Stimulated activated CD4-positive, alpha-beta T cell treated with anti-CD3 and anti-CD28 coated beads, TNF-alpha, amount 100 ng/mL, for 4 hours (primary cell): ENCODE data around the gene BPIFB1.

Experiments
- DNase-seq, 3 experiments: peaks; one replicate each; pipeline ENCODE4 v3.0.0-alpha.2; 2020; ENCODE audit warnings: low read depth in 3 of 3

The BPIFB1 gene

DNA sequence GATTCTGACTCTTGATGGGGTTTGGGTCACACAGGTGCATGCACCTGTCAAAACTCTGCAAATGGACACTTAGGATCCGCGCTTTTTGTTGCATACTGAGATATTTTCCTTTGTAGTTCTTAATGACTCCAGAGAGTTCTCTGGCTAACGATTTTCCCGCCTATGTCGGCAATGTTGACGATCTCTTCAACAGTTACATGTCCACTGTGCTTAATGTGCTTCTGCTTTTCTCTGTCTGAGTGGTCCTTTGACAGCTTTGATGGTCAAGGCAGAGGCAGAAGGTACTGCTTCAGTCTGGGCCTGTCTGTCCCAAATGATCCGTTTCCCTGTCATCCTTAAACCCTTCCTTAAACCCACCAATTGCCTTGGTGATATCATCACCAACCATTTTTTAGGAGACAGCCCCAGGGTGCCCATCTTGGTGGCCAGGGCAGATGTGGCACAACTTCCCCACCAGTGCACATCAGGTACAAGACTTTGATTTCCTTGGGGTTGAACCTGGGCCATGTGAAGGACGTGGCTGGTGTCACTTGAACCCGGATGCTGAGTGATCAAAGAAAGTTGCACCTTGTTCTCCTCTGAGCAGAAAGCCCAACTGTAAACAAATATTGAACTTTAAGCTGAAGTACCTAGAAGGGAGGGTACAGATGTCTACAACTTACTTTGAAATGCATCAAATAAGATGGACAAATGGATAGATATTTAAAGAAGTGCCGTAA is 10.7 kb upstream of the BPIFB1 start:
- DNase-seq, result no peak

GRCh38 chr20:33273117-33273851 is 9.7 kb upstream of the BPIFB1 start:
- no peak for DNase-seq

- DNase-seq, result no peak
Measured at GRCh38 chr20:33275215-33275614, 7.8 kb upstream of the BPIFB1 start.

DNA sequence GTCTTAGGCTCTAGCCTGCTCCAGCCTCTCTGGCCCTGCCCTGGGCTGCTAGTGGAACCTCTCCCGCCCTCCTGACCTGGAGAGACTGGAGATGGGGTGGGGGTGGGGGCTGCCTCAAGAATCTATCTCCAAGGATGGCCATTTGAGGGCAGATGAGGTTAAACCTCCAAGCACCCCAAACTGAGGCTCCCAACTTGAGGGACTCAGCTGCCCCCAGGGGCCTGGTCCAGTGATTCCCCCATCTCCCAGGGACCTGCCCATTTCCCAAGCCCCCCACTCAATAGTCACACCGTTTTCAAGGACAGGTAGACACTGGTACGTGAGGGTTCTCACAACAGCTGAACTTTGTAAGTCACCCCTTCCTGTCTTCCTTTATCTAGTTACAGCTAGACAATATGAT is 7.1 kb upstream of the BPIFB1 start:
- DNase-seq, result no peak

DNA sequence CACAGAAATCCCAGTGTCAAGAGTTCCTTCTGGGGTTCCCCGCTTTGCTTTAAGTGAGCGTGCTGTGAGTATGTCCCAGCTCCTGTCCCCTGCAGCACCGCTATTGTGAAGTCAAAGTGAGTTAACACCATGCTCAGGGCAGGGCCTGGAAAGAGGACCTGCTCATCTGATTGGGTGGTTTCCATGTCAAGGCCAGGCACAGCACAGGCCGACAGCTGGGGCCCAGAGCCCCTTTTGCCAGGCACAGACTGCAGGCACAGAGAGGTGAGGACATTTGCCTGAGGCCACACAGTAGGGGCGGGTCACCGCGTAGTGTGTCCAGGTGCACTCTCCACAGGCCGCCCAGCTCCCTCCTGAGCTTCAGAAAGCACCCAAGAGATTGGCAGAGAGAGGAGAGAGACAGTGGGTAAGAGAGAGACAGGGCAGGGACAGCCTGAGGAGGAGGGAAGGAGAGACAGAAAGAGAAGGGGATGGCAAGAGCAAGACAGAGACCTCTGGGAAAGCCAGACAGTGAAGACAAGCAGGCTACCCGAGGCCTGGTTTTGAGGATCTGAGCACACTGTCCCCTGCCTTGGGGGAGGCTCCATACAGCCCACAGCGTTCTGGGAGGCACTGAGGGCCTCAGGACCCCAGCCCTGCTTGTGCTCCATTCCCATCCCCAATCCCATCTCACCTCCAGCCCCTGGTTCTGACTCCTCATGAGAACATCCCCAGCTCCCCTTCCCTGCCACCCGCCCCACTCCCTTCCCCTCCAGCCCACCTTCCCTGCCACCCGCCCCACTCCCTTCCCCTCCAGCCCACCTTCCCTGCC is 6.5 kb upstream of the BPIFB1 start:
- DNase-seq, result no peak

- DNase-seq, result no peak
Measured at GRCh38 chr20:33277471-33278441, 5.3 kb upstream of the BPIFB1 start.

GRCh38 chr20:33278700-33279099 is 4.3 kb upstream of the BPIFB1 start:
- no peak for DNase-seq

GRCh38 chr20:33279261-33279910 is 3.6 kb upstream of the BPIFB1 start:
- DNase-seq, result no peak

GRCh38 chr20:33280000-33280680 is 2.9 kb upstream of the BPIFB1 start:
- no peak for DNase-seq

DNA sequence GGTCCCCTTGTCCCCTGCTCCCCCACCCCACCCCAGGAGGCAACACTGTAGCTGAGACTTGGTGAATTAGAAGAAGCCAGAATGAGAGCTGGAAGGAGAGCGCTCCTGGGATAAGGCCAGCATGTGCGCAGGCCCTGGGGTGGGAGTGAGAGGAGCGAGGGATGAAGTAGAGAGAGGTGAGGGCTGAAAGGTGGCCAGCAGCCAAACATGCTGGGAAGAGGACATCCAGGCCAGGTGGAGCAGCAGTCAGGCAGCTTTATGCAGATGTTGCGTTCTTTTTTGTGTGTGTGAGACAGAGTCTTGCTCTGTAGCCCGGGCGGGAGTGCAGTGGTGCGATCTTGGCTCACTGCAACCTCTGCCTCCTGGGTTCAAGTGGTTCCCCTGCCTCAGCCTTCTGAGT is 2.2 kb upstream of the BPIFB1 start:
- DNase-seq, result no peak

GRCh38 chr20:33281550-33282146 is 1.4 kb upstream of the BPIFB1 start:
- no peak for DNase-seq

- no peak for DNase-seq
Measured at GRCh38 chr20:33282196-33282934, 649 bp upstream of the BPIFB1 start.

GRCh38 chr20:33284284-33284683 is 1.3 kb downstream of the BPIFB1 start:
- DNase-seq, result no peak

DNA sequence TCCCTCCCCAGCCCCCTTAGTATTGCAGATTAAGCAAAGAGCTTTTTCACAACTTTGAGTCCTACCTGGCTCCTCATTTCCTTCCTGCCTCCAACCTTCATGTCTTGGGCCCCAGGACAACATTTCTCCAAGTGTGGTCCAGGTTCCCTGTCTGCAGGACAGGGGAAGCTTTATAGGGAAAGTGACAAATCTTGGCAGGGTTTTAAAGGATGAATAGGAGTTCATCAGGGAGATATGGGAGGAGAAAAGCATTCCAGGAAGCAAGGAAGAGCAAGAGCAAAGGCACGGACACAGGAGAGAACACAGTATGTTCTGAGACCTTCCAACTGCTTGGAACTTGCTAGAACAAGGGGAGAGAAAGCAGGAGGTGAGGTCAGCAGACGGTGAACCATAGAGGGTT is 1.9 kb downstream of the BPIFB1 start:
- no peak for DNase-seq

DNA sequence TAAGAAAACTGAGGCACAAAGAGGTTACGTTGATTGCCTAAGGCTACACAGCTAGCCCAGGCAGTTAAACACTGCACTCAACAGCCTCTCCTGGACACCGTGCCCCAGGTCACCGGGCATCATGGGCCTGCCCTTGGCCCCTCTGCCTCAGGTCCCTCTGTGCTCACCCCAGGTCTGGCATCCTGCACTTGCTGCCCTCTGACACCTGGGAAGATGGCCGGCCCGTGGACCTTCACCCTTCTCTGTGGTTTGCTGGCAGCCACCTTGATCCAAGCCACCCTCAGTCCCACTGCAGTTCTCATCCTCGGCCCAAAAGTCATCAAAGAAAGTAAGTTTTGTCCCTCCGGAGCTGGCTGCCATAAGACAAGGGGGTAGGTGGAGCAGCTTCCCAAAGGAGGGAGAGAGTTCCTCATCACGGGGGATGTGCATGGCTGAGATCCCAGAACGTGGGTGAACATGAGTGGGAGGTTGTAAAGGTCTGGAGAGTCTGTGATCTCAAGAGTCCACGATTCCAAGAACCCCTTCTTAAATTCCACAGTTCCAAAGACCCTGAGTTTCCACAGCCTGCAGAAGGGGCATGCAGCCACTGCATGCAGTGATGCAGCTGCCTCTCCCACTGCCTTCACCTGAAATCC is 3.0 kb downstream of the BPIFB1 start:
- no peak for DNase-seq

GRCh38 chr20:33287884-33288283 is 4.9 kb downstream of the BPIFB1 start:
- DNase-seq, result no peak

- DNase-seq, result no peak
Measured at GRCh38 chr20:33290852-33291251, 7.8 kb downstream of the BPIFB1 start.

DNA sequence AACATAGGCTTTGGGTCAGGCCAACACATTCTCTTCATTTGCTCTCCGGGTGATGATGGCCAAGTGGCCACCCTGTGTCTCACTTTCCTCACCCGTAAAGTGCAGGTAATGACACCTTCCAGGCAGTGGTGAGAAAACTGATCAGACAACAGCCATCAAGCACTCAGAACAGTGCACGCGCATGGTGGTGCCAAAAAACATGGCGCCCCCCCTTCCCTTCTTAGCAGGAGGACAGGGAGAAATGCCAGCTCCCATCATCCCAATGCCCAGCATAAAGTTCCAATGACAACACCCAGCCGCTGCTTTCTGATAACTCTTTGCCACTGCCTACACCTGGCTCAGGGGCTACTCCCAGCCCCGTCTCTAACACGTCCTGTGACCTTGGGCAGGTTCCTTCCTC is 8.4 kb downstream of the BPIFB1 start:
- DNase-seq, result no peak
